Measurements from ENCODE around the gene SIL1.
"Not testable (repeated sequence)": the region's sequence is repeated elsewhere in the genome, so short reads cannot be mapped to it uniquely, and the experiment has no call there.

Gene SIL1

DNA sequence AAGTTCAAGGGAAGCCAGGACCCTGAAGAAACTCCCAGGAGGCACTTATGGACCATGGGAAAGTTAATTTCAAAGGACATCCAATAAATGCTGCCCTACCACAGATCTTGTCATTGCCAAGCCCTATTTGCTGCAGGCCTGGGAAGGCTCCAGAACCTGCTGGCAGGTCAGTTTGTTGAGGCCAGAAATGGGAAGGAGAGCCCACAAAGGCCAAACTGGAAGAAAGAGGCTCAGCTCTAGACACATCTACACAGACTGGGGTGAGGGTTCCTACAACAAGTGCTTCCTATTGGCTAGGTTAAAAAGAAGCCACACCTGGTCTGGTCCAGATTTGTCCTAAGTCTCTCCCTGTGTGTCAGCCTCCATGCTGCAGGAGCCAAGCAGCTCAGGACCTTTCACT is 94.4 kb downstream of the SIL1 start:
- DNase-seq, result no peak

- peak; percentile 6 for DNase-seq
Observed at GRCh38 chr5:139100825-139101224, 97.3 kb downstream of the SIL1 start.

- peak; percentile 24 for DNase-seq
Observed at GRCh38 chr5:139094154-139095131, 103.7 kb downstream of the SIL1 start.

DNA sequence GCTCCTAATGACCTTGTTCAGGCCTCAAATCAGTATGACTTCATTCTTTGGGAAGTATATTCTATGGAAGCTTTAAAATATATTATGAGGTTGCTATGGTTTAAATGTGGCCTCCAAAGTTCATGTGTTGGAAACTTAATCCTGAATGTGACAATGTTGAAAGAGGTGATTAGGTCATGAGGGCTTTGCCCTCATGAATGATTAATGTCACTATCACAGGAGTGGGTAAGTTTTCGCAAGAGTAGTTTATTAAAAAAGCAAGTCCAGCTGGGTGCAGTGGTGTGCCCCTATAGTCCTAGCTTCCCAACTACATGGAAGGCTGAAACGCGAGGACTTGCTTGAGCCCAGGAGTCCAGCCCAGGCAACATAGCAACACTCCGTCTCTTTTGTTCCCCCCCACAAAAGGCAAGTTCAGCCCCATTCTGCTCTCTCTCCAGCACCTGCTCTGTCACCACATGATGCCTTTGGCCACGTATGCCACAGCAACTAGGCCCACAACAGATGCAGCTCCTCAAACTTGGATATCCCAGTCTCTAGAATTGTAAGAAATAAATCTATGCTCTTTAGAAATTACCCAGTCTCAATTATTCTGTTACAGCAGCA is 105.3 kb downstream of the SIL1 start:
- no peak for DNase-seq

- no peak for DNase-seq
Observed at GRCh38 chr5:139091439-139092156, 106.6 kb downstream of the SIL1 start.

- DNase-seq, result no peak
Observed at GRCh38 chr5:139090581-139090980, 107.6 kb downstream of the SIL1 start.

DNA sequence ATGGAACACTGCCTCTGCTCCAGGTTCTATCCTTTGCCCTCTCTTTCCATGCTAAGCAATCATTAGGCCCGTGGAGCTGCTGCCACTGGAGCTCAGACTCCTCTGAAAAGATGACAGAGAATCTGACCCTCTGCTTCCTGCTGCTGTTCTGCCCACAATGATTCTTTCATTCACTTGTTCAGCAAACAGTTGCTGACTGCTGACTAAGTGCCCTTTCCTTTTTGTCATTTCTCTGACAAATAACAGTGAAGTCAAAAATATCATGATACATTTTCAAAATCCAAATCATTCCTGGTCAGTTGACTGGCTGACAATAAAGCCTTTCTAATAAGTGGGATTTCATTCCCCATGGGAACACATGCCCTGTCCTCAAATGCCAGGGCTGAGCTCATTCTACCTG is 110.1 kb downstream of the SIL1 start:
- no peak for DNase-seq

DNA sequence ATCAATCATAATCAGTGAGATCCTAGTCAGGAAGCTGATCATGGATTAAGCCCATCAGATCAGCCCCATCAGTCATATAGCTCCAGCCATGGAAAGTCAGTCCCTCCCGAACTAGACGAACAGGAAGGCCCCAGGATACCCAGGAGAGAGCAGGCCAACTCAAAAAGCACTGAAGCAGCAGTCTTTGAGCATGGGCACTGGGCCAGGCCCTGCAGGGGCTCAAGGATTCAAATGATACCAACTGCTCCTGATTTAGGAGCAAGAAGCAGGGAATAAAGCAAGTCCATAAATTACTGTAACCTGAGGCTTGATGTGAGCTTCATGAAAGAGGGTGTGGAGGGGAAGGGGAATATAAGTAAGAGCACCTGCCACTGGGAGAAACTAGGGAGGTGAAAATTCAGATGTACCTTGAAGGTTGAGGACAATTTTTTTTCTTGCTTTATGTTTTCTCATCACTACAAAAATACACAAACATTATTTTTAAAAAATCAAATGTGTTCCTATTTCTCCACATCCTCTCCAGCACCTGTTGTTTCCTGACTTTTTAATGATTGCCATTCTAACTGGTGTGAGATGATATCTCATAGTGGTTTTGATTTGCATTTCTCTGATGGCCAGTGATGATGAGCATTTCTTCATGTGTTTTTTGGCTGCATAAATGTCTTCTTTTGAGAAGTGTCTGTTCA is 115.2 kb downstream of the SIL1 start:
- DNase-seq, result no peak

DNA sequence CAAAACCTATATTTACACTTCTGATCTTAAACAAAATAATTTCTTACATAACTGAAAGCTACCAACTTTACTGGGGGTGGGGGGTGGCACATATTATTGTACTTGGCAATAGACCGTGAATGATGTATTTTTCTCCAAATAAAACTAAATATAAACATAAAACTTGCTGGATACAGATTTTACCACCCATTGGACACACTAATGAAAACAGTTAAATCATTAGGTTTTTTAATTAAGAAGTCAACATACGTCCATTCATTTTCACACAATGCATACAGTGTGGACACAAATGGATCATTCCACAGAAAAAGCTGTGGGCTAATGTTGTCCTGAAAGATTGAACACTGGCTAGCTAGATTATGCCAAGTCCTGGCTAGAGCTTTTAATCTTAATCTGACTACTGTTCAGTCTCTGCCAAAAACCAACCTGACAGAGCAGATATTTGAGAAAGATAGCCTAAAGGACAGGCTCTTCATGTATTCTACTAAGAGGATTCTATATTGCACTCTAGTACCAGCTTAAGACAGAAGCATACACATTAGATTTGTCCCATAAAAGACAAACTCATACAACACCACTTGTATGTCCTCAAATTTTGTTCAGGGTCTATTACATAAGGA is 118.1 kb downstream of the SIL1 start:
- DNase-seq, result no peak

- no peak for DNase-seq
Observed at GRCh38 chr5:139079225-139079990, 118.8 kb downstream of the SIL1 start.

DNA sequence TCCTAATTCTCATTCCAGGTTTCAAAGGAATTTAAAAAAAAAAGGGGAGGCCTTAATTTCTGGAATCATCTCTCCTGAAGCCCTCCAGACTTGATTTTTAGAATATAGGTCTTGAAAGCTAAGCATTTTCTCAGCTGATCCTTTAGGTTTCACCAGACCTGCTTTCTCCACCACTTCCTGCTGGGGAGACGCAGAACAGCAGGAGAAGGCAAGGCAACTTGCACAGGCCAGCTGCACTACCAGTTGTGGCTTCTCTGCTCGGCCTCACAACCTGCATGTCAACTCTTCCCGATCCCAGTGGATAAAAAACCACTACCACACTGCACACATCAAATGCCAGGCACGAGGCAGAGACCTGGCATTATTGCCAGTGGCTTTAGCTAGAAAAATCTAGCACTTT is 119.8 kb downstream of the SIL1 start:
- no peak for DNase-seq

- no peak for DNase-seq
Observed at GRCh38 chr5:139077899-139078298, 120.3 kb downstream of the SIL1 start.

- DNase-seq, result no peak
Observed at GRCh38 chr5:139076111-139076510, 122.1 kb downstream of the SIL1 start.

GRCh38 chr5:139075066-139076050 is 122.8 kb downstream of the SIL1 start:
- no peak for DNase-seq

- DNase-seq, result not testable (repeated sequence)
Observed at GRCh38 chr5:139073956-139074355, 124.2 kb downstream of the SIL1 start.

GRCh38 chr5:139068494-139069151 is 129.5 kb downstream of the SIL1 start:
- DNase-seq, result peak; percentile 21

DNA sequence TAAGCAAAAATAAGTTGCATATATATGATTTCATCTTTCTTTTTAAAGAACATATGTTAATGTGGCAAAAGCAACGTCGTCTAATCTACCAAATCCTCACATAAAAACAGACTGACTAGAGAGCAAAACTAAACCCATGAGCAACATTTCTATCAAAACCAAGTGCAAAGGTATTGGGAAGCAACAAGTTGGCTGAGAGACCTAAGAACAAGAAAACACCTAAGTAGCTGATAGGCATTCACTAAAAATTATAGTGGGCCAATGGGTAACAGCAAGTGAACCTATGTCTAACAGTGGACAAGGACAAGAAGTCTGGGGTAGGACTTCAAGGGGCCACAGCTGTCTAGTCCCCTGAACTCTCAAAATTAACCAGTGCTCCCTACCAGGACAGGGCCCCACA is 130.1 kb downstream of the SIL1 start:
- no peak for DNase-seq

DNA sequence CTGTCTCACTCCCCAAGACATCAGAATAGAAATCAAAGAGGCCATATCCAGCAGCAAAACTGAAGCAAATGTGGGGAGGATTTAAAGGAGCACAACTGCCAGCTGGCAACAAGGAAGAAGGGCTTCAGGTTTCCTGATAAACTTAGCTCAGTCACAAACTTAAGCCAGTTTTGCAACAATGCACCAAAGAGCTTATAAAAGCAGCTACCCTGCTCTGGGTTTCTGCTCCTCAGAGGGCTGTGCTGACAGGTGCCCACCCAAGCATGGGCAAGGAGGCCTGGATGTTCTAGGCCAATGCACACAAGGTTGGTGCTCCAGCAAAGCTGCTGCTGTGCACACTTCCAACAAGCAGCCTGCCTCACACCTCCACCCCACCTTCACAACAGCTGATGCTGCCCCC is 132.9 kb downstream of the SIL1 start:
- no peak for DNase-seq

DNA sequence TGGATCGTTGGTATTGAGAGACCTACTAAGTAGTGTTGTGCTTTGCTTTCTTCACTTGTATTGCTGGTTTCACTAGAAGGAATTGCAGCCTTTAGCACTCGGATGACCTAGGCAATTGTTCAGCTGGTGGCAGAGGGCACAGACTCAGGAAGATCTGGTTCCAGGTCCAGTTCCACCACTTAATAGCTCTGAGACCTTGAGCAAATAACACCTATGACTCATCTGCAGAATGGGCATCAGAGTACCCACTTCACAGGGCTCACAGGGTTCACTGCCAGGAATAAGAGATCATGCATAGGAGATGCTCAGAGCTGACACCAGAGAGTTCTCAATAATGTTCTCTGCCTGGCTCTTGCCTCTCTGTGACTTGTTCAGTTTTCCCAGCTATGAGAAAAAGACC is 133.6 kb downstream of the SIL1 start:
- DNase-seq, result no peak

GRCh38 chr5:139063664-139064054 is 134.5 kb downstream of the SIL1 start:
- DNase-seq, result no peak

Data from activated CD4-positive, alpha-beta T cell treated with anti-CD3 and anti-CD28 coated beads, Interleukin-2, Interleukin-6, amounts not matched to agents 100 ng/mL and 50 ng/mL, durations not matched to agents 16 hours and 8 hours (primary cell).